ENCODE results near the gene STK24.
"Not testable (repeated sequence)": the region's sequence is repeated elsewhere in the genome, so short reads cannot be mapped to it uniquely, and the experiment has no call there.

The STK24 gene

GRCh38 chr13:98576963-98577835, at the start of gene STK24:
Gene STK24, minus strand, starts transcription at chr13:98577107. Its CDS starts 321 bp downstream, at chr13:98576786.
- peak; percentile 41 to 59 for DNase-seq (ENCODE audit: low read depth in 1 of 2, low spot score in 1 of 2)

DNA sequence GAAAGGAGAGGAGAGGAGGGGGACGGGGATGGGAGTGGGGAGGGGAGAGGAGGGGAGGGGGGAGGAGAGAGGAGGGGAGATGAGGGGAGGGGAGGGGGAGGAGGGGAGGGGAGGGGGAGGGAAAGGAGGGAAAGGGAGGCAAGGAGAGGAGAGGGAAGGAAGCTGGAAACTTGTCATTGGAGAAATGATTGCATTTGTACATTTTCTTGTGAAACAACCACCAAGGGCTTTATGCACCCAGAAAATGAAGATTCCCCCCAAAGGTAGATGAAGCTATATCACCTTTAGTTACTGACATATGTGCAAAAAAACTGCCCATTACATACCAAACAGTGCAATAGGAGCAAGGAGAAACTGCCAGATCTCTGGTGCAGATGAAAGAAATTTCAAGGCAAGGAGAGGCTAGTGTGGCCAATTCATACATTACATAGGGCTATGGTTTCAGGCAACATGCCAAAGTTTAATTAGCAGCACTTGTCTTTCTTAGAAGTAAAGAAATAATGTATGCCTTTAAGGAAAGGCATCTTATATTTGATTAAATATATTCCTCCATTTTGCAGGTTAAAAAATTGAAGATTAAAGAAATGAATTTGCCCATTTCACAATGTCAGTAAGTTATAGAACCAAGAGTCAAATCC, 49.5 kb upstream of the STK24 start:
- no peak for DNase-seq (ENCODE audit: low read depth in 1 of 2, low spot score in 1 of 2)

DNA sequence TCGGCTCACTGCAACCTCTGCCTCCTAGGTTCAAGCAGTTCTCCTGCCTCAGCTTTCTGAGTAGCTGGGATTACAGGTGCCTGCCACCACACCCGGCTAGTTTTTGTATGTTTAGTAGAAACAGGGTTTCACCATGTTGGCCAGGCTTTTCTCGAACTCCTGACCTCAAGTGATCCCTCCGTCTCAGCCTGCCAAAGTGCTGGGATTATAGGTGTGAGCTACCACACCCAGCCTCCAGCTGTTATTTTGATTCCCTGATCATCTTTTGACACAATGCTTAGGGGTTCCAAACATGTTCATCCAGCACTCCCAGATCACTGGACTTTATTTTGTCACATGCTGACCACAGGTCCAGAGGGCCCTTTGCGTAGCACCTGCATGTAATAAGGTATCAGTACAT, 47.7 kb upstream of the STK24 start:
- not testable (repeated sequence) for DNase-seq (ENCODE audit: low read depth in 1 of 2, low spot score in 1 of 2)

GRCh38 chr13:98622931-98623331, 46.0 kb upstream of the STK24 start:
- no peak for DNase-seq (ENCODE audit: low read depth in 1 of 2, low spot score in 1 of 2)

GRCh38 chr13:98619556-98619955, 42.6 kb upstream of the STK24 start:
- no peak for DNase-seq (ENCODE audit: low read depth in 1 of 2, low spot score in 1 of 2)

GRCh38 chr13:98615595-98615994, 38.7 kb upstream of the STK24 start:
- DNase-seq (ENCODE audit: low read depth in 1 of 2, low spot score in 1 of 2), result not testable (repeated sequence)

- no peak for DNase-seq (ENCODE audit: low read depth in 1 of 2, low spot score in 1 of 2)
These were observed 36.7 kb upstream of the STK24 start for GRCh38 chr13:98613591-98613990.

- no peak for DNase-seq (ENCODE audit: low read depth in 1 of 2, low spot score in 1 of 2)
These were observed 32.8 kb upstream of the STK24 start for GRCh38 chr13:98609756-98610155.

DNA sequence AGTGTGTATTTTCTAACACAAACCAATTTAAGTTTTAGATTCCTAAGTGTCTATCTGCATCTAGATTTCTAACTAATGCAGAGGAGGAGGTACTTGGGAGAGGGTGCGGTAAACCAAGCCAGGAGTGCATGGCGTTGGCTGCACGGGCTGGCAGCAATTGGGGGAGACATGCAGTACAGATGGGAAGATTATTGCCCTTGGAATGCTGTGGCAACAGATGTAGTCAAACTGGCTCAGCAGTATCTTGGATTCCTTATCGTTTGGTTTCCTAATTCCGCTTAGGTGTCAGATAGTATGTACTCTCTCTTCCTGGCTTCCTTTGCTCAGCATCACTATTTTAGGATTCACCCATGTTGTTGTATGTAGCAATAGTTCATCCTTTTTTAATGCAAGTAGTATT, 29.4 kb upstream of the STK24 start:
- DNase-seq (ENCODE audit: low read depth in 1 of 2, low spot score in 1 of 2), result no peak

- no peak for DNase-seq (ENCODE audit: low read depth in 1 of 2, low spot score in 1 of 2)
These were observed 22.8 kb upstream of the STK24 start for GRCh38 chr13:98599502-98600328.

GRCh38 chr13:98598043-98598442, 21.1 kb upstream of the STK24 start:
- DNase-seq (ENCODE audit: low read depth in 1 of 2, low spot score in 1 of 2), result no peak

- DNase-seq (ENCODE audit: low read depth in 1 of 2, low spot score in 1 of 2), result no peak
These were observed 18.2 kb upstream of the STK24 start for GRCh38 chr13:98595134-98595533.

GRCh38 chr13:98592362-98592732, 15.4 kb upstream of the STK24 start:
- DNase-seq (ENCODE audit: low read depth in 1 of 2, low spot score in 1 of 2), result no peak

GRCh38 chr13:98591721-98592361, 14.9 kb upstream of the STK24 start:
- DNase-seq (ENCODE audit: low read depth in 1 of 2, low spot score in 1 of 2), result no peak

GRCh38 chr13:98590471-98590870, 13.6 kb upstream of the STK24 start:
- not testable (repeated sequence) for DNase-seq (ENCODE audit: low read depth in 1 of 2, low spot score in 1 of 2)

DNA sequence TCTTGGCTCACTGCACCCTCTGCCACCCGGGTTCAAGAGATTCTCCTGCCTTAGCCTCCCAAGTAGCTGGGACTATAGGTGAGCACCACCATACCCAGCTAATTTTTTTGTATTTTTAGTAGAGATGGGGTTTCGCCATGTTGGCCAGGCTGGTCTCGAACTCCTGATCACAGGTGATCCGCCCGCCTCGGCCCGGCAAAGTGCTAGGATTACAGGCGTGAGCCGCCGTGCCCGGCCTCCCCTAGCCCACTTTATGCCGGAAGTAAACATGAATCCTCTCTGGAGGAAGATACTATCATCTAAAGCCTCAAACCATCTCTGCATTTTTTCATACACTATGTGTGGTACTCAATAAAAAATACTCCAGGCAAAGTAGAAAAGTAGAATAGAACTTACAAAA, 12.6 kb upstream of the STK24 start:
- DNase-seq (ENCODE audit: low read depth in 1 of 2, low spot score in 1 of 2), result not testable (repeated sequence)

DNA sequence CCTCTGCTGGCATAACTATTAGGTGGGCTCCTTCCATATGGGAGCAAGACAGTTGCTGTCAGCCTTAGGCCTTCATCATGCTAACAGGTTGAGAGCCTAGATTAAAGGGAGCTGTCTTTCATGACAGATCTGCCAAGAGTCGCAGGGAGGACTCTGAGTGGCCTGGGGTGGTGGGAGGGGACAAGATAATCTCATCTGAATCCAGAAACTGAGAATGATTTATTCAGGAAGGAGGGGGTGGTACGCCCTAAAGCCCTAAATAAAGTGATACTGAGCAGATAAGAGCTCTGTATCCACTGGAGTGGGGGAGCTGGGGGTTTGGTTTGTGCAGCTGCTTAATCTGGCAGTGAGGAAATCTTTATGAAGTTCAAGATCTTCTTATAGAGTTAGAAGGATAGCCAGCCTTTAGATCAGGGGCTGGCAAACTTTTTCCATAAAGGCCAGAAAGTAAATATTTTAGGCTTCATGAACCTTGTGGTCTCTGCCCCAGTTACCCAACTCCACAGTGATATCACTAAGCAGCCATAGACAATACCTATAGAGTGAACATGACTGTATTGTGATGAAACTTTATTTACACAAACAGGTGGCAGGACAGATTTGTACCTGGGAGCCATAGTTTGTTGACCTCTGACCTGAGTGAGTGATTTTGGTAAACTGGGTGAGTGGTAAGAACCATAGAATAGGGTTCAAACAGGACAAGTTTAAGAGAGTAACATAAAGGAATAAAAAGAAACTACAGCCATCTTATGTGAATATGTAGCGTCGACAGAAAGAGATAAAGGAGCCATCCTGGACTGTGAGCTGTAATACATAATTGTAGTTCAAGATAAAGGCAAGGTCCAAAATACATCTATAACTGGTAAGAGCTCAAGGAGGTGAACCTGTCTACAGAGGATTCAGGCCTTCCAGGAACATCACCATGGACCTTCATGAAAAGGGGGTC, 9.8 kb upstream of the STK24 start:
- DNase-seq (ENCODE audit: low read depth in 1 of 2, low spot score in 1 of 2), result no peak

DNA sequence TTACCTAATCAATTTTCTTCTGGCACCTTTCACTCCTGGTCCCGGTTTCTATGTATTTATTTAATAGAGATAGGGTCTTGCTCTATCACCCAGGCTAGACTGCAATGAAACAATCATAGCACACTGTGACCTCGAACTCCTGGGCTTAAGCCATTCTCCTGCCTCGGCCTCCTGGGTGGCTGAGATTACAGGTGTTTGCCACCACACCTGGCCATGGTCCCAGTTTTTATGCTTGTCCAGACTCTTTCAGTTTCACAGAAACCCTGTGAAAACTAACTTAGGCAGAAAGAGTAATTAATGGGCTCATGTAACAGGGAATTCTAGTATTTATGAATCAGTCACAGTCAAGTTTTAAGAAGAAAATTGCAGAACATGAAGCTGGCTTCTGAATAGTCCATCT, 9.0 kb upstream of the STK24 start:
- DNase-seq (ENCODE audit: low read depth in 1 of 2, low spot score in 1 of 2), result no peak

GRCh38 chr13:98585398-98585754, 8.5 kb upstream of the STK24 start:
- DNase-seq (ENCODE audit: low read depth in 1 of 2, low spot score in 1 of 2), result no peak
